Measurements from ENCODE around the gene TRIM33.
"Not testable (repeated sequence)": the region's sequence is repeated elsewhere in the genome, so short reads cannot be mapped to it uniquely, and the experiment has no call there.

DNA sequence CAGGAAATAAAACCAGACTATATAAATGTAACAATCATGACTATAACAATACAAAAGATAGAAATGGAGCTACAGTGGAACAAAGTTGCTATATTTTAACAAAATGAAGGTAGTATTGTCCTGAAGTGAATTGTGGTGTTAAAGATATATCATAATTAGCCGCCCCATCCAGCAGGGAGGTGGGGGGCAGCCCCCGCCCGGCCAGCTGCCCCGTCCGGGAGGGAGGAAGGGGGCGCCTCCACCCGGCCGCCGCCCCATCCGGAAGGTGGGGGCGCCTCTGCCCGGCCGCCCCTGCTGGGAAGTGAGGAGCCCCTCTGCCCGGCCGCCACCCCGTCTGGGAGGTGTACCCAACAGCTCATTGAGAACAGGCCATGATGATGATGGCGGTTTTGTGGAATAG, 31.4 kb downstream of the TRIM33 start:
- TF ChIP-seq, protein P1, sequence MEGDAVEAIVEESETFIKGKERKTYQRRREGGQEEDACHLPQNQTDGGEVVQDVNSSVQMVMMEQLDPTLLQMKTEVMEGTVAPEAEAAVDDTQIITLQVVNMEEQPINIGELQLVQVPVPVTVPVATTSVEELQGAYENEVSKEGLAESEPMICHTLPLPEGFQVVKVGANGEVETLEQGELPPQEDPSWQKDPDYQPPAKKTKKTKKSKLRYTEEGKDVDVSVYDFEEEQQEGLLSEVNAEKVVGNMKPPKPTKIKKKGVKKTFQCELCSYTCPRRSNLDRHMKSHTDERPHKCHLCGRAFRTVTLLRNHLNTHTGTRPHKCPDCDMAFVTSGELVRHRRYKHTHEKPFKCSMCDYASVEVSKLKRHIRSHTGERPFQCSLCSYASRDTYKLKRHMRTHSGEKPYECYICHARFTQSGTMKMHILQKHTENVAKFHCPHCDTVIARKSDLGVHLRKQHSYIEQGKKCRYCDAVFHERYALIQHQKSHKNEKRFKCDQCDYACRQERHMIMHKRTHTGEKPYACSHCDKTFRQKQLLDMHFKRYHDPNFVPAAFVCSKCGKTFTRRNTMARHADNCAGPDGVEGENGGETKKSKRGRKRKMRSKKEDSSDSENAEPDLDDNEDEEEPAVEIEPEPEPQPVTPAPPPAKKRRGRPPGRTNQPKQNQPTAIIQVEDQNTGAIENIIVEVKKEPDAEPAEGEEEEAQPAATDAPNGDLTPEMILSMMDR (conservative IDR thresholded peaks at IDR 0.05 in 1 of 2, IDR thresholded peaks at IDR 0.05 in 1 of 2; ENCODE audit: low read depth in 1 of 2, low read length in 2 of 2): not testable (repeated sequence)
- not testable (repeated sequence) for TF ChIP-seq EZH2 (IDR thresholded peaks at IDR 0.05; ENCODE audit: low read length, missing control alignments)

Measured in fibroblast of lung (primary cell).